Measurements from ENCODE around the gene PILRB.
"Not testable (repeated sequence)": the region's sequence is repeated elsewhere in the genome, so short reads cannot be mapped to it uniquely, and the experiment has no call there.

The PILRB gene

DNA sequence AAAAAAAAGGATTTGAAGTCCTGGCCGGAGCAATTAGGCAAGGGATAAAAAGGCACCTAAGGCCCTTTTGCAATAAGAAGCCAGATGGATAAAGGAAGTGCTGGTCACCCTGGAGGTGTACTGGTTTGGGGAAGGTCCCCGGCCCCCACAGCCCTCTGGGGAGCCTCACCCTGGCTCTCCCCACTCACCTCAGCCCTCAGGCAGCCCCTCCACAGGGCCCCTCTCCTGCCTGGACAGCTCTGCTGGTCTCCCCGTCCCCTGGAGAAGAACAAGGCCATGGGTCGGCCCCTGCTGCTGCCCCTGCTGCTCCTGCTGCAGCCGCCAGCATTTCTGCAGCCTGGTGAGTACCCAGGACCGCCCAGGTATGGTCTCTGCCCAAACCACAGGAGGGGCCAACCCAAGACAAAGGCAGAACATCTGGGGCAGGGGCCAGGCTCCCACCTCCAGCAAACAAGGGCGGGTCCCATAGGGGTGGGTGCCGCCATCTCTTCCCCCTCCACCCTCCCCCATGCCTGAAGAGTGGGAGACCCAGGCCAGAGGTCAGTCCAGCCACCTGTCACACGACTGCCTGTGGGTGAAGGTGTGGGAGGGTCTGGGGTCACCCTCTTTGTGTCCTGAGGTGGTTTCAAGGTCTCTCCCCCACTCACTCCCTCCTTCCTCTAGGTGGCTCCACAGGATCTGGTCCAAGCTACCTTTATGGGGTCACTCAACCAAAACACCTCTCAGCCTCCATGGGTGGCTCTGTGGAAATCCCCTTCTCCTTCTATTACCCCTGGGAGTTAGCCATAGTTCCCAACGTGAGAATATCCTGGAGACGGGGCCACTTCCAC, at the start of gene PILRB:
Gene PILRB (plus strand): TSS at position 91 of the 830 bp plus-strand sequence. CDS start 186 bp downstream, at position 277.
- DNase-seq (ENCODE audit: low read depth) = no peak

- DNase-seq (ENCODE audit: low read depth) = not testable (repeated sequence)
Observed at GRCh38 chr7:100318329-100318728, 39.6 kb upstream of the PILRB start.

GRCh38 chr7:100321648-100322047, 36.3 kb upstream of the PILRB start:
- not testable (repeated sequence) for DNase-seq (ENCODE audit: low read depth)

DNA sequence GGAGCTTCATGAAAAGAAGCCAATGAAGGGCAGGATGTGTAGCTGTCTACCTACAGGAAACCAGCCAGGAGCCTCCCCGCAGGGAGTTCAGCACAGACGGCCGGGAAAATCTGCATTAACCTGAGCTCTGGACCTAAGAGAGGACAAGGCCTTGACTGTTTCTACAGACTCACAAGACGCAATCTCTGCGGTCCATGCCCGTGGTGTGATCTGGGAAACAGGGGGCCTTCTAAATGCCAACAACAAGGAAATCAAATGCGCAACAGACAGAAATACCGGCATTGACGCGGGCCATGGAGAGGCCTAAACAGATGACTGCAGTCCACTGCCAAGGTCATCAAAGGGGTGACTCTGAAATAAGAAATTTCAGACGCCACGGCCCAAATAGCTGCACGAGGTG, 33.7 kb upstream of the PILRB start:
- DNase-seq (ENCODE audit: low read depth) = not testable (repeated sequence)

- DNase-seq (ENCODE audit: low read depth) = not testable (repeated sequence)
Observed at GRCh38 chr7:100325671-100326070, 32.2 kb upstream of the PILRB start.

GRCh38 chr7:100326914-100327313, 31.0 kb upstream of the PILRB start:
- not testable (repeated sequence) for DNase-seq (ENCODE audit: low read depth)

DNA sequence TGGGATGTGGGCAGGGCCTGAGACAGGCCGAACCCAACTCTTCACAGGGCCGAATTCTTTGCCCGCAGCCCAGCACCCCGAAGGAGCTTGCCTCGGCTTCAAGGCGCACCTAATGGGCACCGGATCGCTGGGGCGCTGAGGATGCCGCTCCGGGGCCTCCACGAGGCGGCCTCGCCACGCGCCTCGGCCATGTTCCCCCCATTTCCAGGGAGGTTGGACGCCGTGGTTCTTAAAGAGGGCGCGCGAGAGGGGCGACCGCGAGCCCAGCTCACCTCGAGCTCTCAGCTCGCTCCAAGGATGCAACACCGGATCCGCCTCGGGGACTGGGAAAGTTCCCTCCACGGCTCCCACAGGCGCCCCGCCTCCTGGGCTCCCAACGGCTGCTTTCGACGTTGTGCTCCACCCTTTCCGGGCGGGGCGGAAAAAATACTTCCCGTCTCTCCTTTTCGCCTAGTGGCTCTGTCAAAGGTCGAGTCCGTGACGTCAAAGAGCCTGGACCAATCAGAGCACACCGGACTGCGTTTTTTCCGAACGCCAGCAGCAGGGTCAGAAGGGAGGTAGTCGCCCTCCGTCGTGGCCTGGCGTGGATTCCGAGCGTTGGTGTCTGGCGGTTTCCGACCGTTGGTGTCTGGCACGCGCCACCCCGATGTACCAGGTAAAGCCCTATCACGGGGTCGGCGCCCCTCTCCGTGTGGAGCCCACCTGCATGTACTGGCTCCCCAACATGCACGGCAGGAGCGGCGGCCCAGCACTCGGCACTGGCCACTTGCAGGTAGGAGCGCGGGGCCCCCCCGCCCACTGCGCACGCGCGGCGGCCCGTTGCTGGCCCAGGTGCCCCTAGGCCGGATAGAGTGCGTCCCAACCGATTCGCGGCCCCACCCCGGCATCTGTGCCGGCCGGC, 22.1 kb upstream of the PILRB start:
- DNase-seq (ENCODE audit: low read depth) = peak; percentile 85

DNA sequence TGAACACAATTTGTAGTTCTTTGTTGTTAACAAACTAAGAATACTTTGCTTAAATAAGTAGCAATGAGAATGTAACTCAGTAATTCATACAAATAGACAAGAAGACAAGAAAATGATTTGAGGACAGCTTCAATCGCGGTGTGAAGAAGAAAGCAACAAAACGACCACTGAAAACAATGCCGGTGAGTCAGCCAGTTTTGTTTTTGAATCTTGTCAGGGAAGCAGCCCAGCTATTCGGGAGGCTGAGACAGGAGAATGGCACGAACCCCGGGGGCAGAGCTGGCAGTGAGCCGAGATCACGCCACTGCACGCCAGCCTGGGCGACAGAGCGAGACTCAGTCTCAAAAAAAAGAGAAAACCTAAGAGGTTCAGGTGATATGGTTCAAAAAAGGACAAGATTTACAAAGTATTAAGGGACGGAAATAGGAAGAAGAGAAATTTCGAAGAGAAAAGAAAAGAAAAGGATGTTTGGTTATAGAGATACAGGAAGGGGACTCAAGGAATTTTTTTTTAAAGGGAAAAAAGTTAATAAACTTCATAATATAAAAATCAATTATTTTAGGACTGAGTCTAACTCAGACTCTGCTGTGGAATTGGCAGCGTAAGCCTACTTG, 19.7 kb upstream of the PILRB start:
- DNase-seq (ENCODE audit: low read depth) = not testable (repeated sequence)

GRCh38 chr7:100341286-100341685, 16.6 kb upstream of the PILRB start:
- not testable (repeated sequence) for DNase-seq (ENCODE audit: low read depth)

- DNase-seq (ENCODE audit: low read depth) = no peak
Observed at GRCh38 chr7:100342765-100343164, 15.2 kb upstream of the PILRB start.

DNA sequence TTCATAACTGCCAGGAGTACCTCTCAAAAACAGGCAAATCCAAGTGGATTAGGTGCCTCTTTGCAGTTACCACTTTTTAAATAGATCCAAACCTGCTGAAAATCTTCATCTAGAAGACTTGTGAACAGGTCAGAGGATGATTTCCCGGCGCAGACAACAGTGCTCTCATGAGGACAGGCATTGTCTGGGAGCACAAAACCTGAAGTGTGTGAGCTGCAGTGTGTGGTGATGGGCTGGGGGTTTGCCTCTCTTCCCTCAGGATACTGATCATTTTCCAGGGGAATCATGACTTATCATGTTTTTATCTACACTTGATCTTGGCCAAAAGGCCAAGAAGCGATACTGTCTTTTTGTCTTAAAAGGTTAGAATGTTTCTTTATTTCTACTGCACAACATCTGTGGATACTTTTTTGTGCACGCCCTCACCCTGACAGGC, 13.8 kb upstream of the PILRB start:
- not testable (repeated sequence) for DNase-seq (ENCODE audit: low read depth)

DNA sequence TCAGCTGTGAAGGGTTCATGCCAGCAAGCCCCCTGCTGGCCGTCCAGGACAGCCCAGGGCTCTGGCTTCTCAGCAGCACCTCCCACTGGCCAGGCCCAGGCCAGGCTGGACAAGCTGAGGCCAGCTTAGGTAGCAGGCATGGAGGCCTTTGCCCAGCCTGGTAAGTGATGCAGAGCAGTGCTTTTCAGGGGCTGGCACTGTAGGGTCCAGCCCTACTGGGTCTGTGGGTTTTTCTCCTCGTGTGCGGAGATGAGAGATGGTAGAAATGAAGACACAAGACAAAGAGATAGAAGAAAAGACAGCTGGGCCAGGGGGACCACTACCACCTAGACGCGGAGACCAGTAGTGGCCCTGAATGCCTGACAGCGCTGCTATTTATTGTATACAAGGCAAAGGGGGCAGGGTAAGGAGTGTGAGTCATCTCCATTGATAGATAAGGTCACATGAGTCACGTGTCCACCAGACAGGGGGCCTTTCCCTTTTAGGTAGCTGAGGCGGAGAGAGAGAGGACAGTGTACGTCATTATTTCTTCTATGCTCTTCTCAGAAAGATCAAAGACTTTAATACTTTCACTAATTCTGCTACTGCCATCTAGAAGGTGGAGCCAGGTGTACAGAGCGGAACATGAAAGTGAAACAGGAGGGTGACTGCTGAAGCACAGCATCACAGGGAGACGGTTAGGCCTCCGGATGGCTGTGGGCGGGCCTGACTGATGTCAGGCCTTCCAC, 13.2 kb upstream of the PILRB start:
- peak; percentile 14 for DNase-seq (ENCODE audit: low read depth)

DNA sequence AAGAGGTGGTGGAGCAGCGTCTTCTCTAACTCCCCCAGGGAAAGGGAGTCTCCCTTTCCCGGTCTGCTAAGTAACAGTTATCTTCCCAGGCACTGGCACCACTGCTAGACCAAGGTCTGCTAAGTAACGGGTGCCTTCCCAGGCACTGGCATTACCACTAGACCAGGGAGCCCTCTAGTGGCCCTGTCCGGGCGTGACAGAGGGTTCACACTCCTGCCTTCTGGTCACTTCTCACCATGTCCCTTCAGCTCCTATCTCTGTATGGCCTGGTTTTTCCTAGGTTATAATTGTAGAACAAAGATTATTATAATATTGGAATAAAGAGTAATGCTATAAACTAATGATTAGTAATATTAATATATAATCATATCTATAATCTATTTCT, 12.6 kb upstream of the PILRB start:
- DNase-seq (ENCODE audit: low read depth) = not testable (repeated sequence)

GRCh38 chr7:100346921-100347320, 11.0 kb upstream of the PILRB start:
- DNase-seq (ENCODE audit: low read depth) = no peak

- no peak for DNase-seq (ENCODE audit: low read depth)
Observed at GRCh38 chr7:100348805-100349204, 9.1 kb upstream of the PILRB start.

DNA sequence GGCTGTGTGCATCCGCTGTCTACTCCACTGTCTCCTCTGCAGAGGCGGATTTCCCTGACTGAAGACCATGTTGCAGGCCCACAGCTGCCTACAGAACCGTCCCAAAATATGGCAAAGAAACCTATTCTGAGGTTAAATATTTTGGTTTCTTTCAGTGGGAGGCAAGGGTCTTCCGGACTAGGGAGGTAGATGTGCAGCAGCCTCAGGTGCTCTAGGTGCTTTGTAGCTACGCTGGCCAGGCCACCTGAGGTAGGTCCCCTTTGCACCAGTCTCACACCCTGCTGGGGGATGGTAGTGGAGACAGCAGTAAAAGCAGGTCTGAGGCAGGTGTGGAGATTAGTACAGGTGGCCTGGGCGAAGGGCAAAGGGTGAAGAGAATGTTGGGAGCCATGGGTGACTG, 8.2 kb upstream of the PILRB start:
- no peak for DNase-seq (ENCODE audit: low read depth)

DNA sequence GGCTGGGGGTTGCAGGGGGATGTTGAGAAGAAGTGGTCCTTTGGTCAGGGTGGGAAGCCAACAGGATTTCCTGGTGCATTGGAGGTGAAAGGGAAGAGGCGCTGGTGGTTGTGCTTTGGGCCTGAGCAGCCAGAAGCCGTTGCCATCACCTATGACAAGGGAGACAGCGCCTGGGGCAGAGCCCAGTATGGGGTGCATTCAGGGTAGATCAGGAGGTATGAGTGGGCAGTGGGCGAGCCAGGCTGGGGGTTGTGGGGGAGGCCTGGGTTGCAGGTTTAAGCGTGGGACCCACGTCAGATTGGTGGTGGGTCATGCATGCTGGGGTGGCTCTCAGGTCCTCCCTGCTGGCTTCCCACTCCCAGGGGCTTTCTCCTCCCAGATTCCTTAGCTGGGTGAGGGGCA, 6.3 kb upstream of the PILRB start:
- no peak for DNase-seq (ENCODE audit: low read depth)

DNA sequence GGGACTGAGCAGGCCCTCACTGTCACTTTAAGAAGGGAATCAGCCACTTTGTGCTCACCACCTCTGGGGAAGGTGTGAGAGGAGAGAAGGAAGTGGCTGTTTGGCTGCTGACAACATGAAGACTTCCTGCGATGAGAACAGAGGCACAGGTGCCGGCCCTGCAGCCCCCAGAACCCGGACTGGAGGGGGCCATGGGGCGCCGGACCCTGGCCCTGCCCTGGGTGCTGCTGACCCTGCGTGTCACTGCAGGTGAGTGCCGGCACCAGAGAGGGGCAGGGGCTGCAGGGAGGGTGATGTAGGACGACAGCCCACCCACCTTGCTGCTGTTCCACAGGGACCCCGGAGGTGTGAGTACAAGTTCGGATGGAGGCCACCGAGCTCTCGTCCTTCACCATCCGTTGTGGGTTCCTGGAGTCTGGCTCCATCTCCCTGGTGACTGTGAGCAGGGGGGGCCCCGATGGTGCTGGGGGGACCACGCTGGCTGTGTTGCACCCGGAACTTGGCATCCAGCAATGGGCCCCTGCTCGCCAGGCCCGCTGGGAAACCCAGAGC, 5.6 kb upstream of the PILRB start:
- not testable (repeated sequence) for DNase-seq (ENCODE audit: low read depth)

- no peak for DNase-seq (ENCODE audit: low read depth)
Observed at GRCh38 chr7:100352984-100353684, 4.8 kb upstream of the PILRB start.

DNA sequence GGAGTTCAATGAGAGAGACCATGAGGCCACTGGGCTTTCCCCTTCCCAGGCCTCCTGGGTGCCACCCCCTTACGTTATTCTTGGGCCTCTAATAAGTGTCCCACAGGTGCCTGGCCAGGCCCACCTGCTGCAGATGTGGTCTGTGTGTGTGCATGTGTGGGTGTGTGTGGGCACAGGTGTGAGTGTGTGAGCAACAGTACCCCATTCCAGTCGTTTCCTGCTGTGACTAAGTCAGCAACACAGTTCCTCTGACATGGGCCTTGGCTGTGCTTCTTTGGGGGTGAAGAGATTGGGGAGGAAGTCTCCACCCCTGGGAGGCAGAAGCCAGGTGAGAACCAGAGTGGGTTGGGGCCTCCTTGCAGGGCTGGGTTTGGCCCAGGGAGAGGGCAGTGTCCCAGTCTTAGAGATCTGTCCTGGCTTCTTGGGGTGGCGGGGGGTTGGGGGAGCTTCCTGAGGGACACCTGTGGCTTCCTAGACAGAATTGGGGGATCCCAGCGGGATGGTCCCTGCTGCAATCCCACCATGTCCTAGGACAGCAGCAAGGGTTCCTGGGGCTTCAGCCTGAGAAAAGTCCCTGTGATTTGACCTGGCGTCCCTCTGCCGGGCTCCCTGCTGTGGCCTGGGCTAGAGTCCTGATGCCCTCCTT, 4.1 kb upstream of the PILRB start:
- no peak for DNase-seq (ENCODE audit: low read depth)

Measured in fibroblast of the conjunctiva (primary cell).